Activated T-helper 1 cell treated with anti-CD3 and anti-CD28 coated beads, Interleukin-12 subunit alpha, Interleukin-12 subunit beta, Interleukin-2, Interleukin-4 antibody, amounts not matched to agents 30 ng/mL and 10 ng/mL and 1 ng/mL, durations not matched to agents 14 hours and 24 hours and 36 hours (primary cell): ENCODE results near the gene LAMC1. TPM values are rescaled to one million over a fixed set of nuclear protein-coding genes. Genes with fewer than 3 reads are reported as not detected.

Experiments
- DNase-seq: peaks from one replicate; pipeline ENCODE4 v3.0.0; 2021; ENCODE audit warnings: low spot score
- H3K27ac Mint-ChIP-seq: one replicate; pipeline ENCODE4 v1.8.0; 2021; ENCODE audit warnings: mild to moderate bottlenecking, mixed read lengths
- H3K27me3 Mint-ChIP-seq: one replicate; pipeline ENCODE4 v1.8.0; 2022; ENCODE audit warnings: mild to moderate bottlenecking, moderate library complexity, mixed read lengths; ENCODE audit not compliant: insufficient read depth
- H3K36me3 Mint-ChIP-seq: one replicate; pipeline ENCODE4 v1.8.0; 2021; ENCODE audit warnings: low read depth, mixed read lengths
- H3K4me1 Mint-ChIP-seq: one replicate; pipeline ENCODE4 v1.8.0; 2021; ENCODE audit warnings: low read depth, mixed read lengths
- H3K4me3 Mint-ChIP-seq: one replicate; pipeline ENCODE4 v1.8.0; 2021; ENCODE audit warnings: mild to moderate bottlenecking, moderate library complexity, mixed read lengths
- H3K9me3 Mint-ChIP-seq: one replicate; pipeline ENCODE4 v1.8.0; 2021; ENCODE audit warnings: mixed read lengths
- intact Hi-C: fragments of 100-400 bp; cut with micrococcal nuclease; formaldehyde crosslinking; loops from one replicate; pipeline ENCODE4 v1.15.1; 2024
- total RNA-seq: library from RNA; stranded (reverse); gene quantifications from 2 replicates; pipeline ENCODE4 v1.2.3, GENCODE V29; 2022

Gene LAMC1
- total RNA-seq = 0.44 and 0.49 TPM in 2 replicates

- H3K36me3 Mint-ChIP-seq = peaks cover 2% of the 10 kb centered on the region
- peak within 1 kb of the TSS; percentile 83 for H3K4me3 Mint-ChIP-seq
- peaks cover 20% of the 10 kb centered on the region for H3K4me1 Mint-ChIP-seq
- no peak for DNase-seq
- peaks cover 80% of the 10 kb centered on the region for H3K27me3 Mint-ChIP-seq
- intact Hi-C loops = loop anchor here (5.0 to 10.0 kb wide), 2 partner anchors 169 to 778 kb away; no protein-coding TSS in a partner anchor
- H3K9me3 Mint-ChIP-seq = no peaks in the 10 kb centered on the region
- peak within 1 kb of the TSS; percentile 49 for H3K27ac Mint-ChIP-seq
These were observed at the start of gene LAMC1 for GRCh38 chr1:183023146-183023600. TSS of gene LAMC1 (plus strand) at chr1:183023420. CDS start at chr1:183023717, 297 bp downstream.

- H3K4me1 Mint-ChIP-seq = no peaks in the 10 kb centered on the region
- intact Hi-C loops = no loop called here
- DNase-seq = no peak
These were observed 48.6 kb upstream of the LAMC1 start for GRCh38 chr1:182974506-182975191.

GRCh38 chr1:182977480-182977879 lies 45.7 kb upstream of the LAMC1 start:
- Mint-ChIP-seq H3K9me3 (no peaks in the 10 kb centered on the region), H3K36me3 (no peaks in the 10 kb centered on the region), H3K4me1 (no peaks in the 10 kb centered on the region), H3K27me3 (peaks cover 11% of the 10 kb centered on the region), H3K27ac (no peak overlapping the region), H3K4me3 (no peak overlapping the region)
- no peak for DNase-seq
- intact Hi-C loops = no loop called here

More at GRCh38 chr1:182974506-182975191, 48.6 kb upstream of the LAMC1 start:
- Mint-ChIP-seq H3K9me3 (no peaks in the 10 kb centered on the region), H3K27me3 (peaks cover 15% of the 10 kb centered on the region), H3K4me3 (no peak overlapping the region), H3K36me3 (no peaks in the 10 kb centered on the region), H3K27ac (no peak overlapping the region)

- H3K4me1 Mint-ChIP-seq = no peaks in the 10 kb centered on the region
- intact Hi-C loops = no loop called here
- H3K27ac Mint-ChIP-seq = no peak overlapping the region
- no peak overlapping the region for H3K4me3 Mint-ChIP-seq
- H3K36me3 Mint-ChIP-seq = no peaks in the 10 kb centered on the region
- no peaks in the 10 kb centered on the region for H3K9me3 Mint-ChIP-seq
- no peak for DNase-seq
- H3K27me3 Mint-ChIP-seq = peaks cover 11% of the 10 kb centered on the region
These were observed 44.9 kb upstream of the LAMC1 start for GRCh38 chr1:182978151-182978853.

GRCh38 chr1:182984138-182984537 lies 39.1 kb upstream of the LAMC1 start:
- Mint-ChIP-seq H3K9me3 (no peaks in the 10 kb centered on the region), H3K4me1 (no peaks in the 10 kb centered on the region), H3K36me3 (no peaks in the 10 kb centered on the region), H3K27ac (no peak overlapping the region), H3K27me3 (peaks cover 3% of the 10 kb centered on the region), H3K4me3 (no peak overlapping the region)
- DNase-seq = no peak
- intact Hi-C loops = no loop called here

- Mint-ChIP-seq H3K4me3 (no peak overlapping the region), H3K27me3 (peaks cover 3% of the 10 kb centered on the region), H3K4me1 (no peaks in the 10 kb centered on the region), H3K9me3 (no peaks in the 10 kb centered on the region), H3K27ac (no peak overlapping the region), H3K36me3 (no peaks in the 10 kb centered on the region)
- intact Hi-C loops = no loop called here
- no peak for DNase-seq
These were observed 38.6 kb upstream of the LAMC1 start for GRCh38 chr1:182984621-182985020.

- H3K4me3 Mint-ChIP-seq = no peak overlapping the region
- H3K27ac Mint-ChIP-seq = no peak overlapping the region
- intact Hi-C loops = no loop called here
- H3K27me3 Mint-ChIP-seq = peaks cover 3% of the 10 kb centered on the region
- no peaks in the 10 kb centered on the region for H3K36me3 Mint-ChIP-seq
- H3K4me1 Mint-ChIP-seq = no peaks in the 10 kb centered on the region
- no peak for DNase-seq
- H3K9me3 Mint-ChIP-seq = no peaks in the 10 kb centered on the region
These were observed 37.3 kb upstream of the LAMC1 start for GRCh38 chr1:182985876-182986275.

- Mint-ChIP-seq H3K4me1 (no peaks in the 10 kb centered on the region), H3K4me3 (no peak overlapping the region), H3K36me3 (no peaks in the 10 kb centered on the region), H3K27me3 (peaks cover 12% of the 10 kb centered on the region), H3K9me3 (no peaks in the 10 kb centered on the region), H3K27ac (no peak overlapping the region)
- intact Hi-C loops = no loop called here
- DNase-seq = no peak
These were observed 32.6 kb upstream of the LAMC1 start for GRCh38 chr1:182990413-182991144.

- no peaks in the 10 kb centered on the region for H3K36me3 Mint-ChIP-seq
- no peaks in the 10 kb centered on the region for H3K4me1 Mint-ChIP-seq
- no peak for DNase-seq
- H3K4me3 Mint-ChIP-seq = no peak overlapping the region
- intact Hi-C loops = no loop called here
- H3K27ac Mint-ChIP-seq = no peak overlapping the region
- no peaks in the 10 kb centered on the region for H3K9me3 Mint-ChIP-seq
- peaks cover 14% of the 10 kb centered on the region for H3K27me3 Mint-ChIP-seq
These were observed 29.5 kb upstream of the LAMC1 start for GRCh38 chr1:182993746-182994145.

- Mint-ChIP-seq H3K4me3 (no peak overlapping the region), H3K27ac (no peak overlapping the region), H3K27me3 (peaks cover 22% of the 10 kb centered on the region), H3K9me3 (no peaks in the 10 kb centered on the region), H3K36me3 (no peaks in the 10 kb centered on the region), H3K4me1 (no peaks in the 10 kb centered on the region)
- intact Hi-C loops = no loop called here
- DNase-seq = no peak
These were observed 27.3 kb upstream of the LAMC1 start for GRCh38 chr1:182995894-182996293.

GRCh38 chr1:182996816-182997215 lies 26.4 kb upstream of the LAMC1 start:
- Mint-ChIP-seq H3K9me3 (no peaks in the 10 kb centered on the region), H3K36me3 (no peaks in the 10 kb centered on the region), H3K27me3 (peaks cover 24% of the 10 kb centered on the region), H3K4me1 (no peaks in the 10 kb centered on the region), H3K4me3 (no peak overlapping the region), H3K27ac (no peak overlapping the region)
- intact Hi-C loops = no loop called here
- DNase-seq = no peak

- intact Hi-C loops = no loop called here
- Mint-ChIP-seq H3K27ac (no peak overlapping the region), H3K4me3 (no peak overlapping the region), H3K27me3 (peaks cover 19% of the 10 kb centered on the region), H3K4me1 (no peaks in the 10 kb centered on the region), H3K9me3 (no peaks in the 10 kb centered on the region), H3K36me3 (no peaks in the 10 kb centered on the region)
- DNase-seq = no peak
These were observed 24.7 kb upstream of the LAMC1 start for GRCh38 chr1:182998482-182998881.
